Dermis blood vessel endothelial cell (primary cell): ENCODE results near the gene TRAF3. TPM values are rescaled to one million over a fixed set of nuclear protein-coding genes. Genes with fewer than 3 reads are reported as not detected.

Experiments used
- DNase-seq: peaks from one replicate; pipeline ENCODE4 v3.0.0; 2010
- total RNA-seq: library from RNA; depleted of rRNA; stranded (reverse); fragments of >200 nt; gene quantifications from 2 replicates; pipeline ENCODE4 v1.2.3, GENCODE V29; 2014

Gene TRAF3
- total RNA-seq, 1 donor from 2014 or later: 30.3 TPM

DNA sequence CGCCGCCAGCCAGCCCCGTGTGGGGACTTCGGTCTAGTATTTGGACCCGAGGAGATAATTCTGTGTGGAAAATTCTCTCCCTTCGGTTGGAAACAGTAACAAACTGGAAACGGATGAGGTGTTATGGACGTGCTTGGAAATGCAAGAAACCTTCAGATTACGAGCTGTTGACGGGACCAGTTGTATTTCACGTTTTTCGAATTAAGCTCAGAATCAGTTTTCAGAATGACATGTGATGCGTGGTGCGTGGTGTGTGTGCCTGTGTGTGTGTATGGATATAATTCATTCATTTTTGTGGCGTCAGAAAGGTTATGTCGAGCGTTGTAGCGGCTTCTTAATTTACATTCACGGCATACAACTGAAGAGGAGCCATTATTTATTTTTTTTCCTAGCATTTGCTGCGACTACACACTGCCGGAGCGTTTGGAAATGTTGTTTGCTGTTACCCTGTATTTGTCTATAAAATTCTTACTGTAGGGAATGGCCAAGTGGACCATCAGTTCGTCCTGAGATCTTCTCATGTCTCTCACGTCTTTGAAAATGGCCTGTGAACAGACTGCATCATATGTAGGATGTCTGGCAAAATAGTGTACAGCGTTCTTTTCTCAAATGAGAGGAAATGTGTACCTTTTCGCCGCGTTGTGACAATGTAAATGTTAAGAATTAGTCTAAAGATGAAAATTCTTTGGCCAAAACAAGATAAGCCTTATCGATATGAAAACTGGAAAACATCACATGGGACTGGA is 1.3 kb downstream of the TRAF3 start:
- DNase-seq: peak; percentile 50

- DNase-seq: no peak
These were observed 1.8 kb downstream of the TRAF3 start for GRCh38 chr14:102779084-102779462.

DNA sequence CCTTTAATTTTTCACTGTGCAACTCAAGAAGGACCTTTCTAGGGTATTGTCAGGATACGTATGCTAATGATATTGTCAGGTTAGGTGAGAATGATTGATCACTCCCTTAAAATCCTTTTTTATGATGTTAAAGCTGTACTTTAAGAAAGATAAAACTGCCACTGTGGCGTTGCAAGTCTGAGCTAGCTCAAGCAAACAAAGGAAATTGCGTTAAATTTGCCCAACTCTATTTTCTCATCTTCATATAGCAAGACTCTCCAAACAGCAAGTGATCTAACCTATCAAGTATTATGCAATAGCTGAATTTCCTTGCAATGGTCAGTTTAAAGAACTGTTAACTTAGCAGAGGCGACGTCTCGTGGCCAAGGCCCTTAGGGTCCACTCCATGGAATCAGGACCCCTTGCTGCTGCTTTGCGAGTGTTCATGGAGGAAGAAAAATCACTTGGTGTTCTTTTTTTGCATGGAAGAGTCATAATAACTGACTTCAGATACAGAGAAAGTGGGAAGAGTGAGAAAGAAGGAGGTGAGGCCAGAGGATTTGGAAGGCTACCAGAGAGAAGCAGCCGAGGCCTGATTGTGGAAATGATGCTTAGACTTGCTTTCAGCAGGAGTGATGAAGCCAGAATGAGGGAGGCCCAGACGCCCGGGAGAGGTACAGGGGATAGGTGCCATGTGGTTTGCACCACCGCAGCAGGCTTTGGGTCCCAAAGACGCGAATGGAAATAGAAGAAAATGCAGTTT is 2.5 kb downstream of the TRAF3 start:
- no peak for DNase-seq

DNA sequence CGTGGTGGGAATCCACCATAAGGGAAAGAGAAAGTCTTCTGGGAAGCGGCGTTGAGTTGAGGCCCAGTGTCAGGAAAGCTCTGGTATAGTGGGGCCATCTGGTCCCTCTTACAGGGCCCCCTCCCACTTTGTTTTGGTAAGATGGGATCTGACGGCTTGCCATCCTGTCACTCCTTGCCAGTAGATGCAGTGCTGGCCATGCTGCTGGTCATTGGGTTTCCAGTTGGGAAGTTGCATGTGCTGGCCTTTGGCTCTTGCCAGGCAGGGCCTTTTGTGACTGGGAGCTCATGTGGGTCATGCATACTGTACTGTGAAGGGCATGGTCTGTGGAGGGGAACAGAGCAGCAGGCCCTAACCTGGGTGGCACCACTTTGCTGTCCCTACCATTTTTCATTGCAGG is 3.8 kb downstream of the TRAF3 start:
- DNase-seq: no peak

DNA sequence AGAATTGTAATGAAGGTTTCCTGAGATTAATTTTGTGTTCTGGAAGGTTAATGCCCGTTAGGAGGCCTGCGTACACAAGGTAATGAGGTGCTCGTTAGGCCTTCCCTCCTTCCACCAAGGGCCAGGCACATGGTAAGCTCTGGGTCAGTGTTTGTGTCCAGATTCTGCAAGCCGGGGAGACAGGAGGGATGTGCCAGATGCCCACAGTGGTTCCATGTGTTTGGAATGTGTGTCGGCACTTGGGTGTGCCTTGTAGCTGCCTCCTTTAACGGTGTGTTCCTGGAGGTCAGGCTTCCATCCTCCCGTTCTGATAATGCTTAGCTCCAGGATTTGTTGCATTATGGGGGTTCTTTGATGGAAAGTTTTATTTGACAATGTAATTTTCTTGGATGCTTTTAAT is 5.7 kb downstream of the TRAF3 start:
- no peak for DNase-seq

DNA sequence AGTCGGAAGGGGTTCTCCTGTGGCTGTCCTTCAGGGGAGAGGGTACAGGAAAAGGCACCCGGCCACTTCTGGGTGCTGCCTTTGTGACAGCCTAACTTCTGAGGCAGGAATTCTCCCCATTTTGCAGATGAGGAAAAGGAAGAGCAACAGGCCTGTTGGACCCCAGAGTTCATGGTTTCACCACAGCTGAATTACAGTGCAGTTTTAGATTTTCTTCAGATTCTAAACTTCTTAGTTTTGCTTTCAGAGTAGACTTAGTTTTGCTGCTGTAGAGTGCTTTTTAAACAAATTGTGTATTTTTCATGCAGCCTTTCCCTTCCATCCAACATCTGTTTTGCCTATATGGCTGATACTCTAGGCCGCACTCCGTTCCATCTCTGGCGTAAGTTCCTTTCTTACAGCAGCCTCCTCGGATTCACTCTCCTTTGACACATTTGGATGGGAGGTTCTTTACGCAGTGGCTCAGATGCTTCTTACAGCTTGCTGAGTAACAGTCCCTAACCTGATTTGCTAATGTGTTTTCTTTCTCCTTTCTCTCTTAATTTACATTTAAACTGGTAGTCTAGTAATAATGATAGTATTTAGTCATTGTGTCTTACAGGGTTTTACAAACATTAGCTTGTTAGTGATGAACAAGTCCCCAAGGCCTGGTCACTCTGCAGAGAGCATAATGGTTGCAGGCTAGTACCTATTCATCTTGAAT is 7.8 kb downstream of the TRAF3 start:
- DNase-seq: no peak

DNA sequence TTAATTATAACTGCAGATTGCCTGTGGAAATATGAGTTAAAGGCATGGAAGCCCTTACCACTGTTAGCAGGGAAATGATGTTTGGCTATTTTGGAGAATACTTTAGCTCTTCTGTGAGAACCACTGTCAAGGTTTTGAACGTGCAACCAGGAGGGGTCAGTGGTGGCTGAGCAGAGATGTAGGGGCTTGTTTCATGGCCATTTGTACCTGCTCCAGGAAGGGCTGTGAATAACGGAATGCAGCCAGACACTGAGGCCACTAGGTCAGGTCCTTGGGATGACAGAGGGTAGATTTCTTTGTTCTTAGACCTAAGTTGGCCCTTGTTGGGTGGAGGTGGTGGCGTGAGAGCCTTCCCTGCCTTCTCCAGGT is 8.3 kb downstream of the TRAF3 start:
- no peak for DNase-seq

DNA sequence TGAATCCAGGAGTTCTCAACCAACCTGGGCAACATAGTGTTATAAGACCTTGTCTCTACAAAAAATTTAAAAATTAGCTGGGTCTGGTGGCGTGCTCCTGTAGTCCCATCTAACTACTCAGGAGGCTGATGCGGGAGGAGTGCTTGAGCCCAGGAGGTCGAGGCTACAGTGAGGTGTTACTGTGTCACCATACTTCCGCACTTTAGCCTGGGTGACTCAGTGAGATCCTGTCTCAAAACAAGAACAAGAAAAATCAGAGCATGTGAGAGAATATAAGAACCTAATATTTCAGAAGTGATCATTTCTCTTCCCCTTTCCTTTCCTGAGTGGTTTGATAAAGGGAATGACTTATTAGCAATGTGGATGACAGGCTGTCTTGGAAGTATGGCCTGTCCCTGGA is 9.5 kb downstream of the TRAF3 start:
- peak; percentile 62 for DNase-seq

- no peak for DNase-seq
These were observed 12.1 kb downstream of the TRAF3 start for GRCh38 chr14:102789349-102789748.

DNA sequence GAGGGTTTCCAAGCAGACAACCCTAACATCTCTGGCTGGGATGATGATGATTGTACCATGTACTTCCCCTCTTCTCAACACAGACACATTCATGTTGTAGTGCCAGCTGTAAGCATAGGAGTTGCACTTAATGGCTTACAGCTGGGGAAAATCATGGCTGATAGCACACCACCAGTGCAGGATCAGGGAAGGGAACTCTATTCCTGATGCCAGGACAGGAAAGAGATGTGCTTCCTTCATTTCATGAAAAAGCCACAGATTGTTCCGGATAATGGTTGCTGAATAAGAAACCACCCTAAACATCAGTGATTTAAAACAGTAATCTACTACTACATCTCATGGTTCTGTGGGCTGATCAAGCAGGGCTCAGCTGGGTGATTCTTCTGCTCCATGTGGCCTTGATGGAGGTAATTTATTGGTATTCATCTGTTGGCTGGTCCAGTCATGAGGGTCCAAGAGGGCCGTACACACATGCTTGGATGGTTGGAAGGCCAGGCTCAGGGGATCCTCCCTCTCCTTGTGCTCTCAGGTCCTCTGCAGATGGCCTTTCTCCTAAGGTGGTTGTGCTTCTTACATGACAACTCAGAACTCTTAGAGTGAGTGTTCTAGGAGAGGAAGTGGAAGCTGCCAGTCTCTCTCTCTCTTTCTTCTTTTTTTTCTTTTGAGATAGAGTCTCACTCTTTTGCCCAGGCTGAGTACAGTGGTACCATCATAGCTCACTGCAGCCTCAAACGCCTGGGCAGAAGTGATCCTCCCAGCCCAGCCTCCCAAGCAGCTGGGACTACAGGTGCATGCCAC is 16.5 kb downstream of the TRAF3 start:
- DNase-seq: peak; percentile 57

- DNase-seq: peak; percentile 75
These were observed 18.0 kb downstream of the TRAF3 start for GRCh38 chr14:102795060-102795925.

DNA sequence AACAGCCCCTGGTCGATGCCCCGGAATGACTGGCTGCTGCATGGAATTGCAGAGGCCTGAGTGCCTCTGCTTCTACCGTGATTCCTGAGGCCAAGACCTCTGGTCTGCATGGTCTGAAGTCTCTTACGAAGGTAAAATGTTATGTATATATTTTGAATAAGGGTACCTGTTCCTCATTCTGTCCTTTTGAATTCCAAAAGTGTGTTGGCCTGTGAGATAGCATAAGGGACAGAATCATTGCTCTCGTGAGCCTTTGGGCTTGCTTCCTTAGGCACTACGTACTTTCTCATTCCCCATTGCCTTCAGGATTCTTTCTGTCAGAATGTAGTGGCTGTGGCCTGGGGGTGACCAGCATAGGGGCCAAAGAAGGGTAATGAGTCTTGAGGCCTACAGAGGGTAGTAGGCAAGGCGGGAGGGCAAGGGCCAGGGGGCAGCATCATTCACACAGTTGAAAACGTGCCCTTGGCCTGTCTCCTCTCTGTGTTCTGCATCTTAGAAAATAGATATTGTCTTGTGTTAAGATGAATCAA is 19.5 kb downstream of the TRAF3 start:
- DNase-seq: no peak

- DNase-seq: no peak
These were observed 21.7 kb downstream of the TRAF3 start for GRCh38 chr14:102798926-102799325.

DNA sequence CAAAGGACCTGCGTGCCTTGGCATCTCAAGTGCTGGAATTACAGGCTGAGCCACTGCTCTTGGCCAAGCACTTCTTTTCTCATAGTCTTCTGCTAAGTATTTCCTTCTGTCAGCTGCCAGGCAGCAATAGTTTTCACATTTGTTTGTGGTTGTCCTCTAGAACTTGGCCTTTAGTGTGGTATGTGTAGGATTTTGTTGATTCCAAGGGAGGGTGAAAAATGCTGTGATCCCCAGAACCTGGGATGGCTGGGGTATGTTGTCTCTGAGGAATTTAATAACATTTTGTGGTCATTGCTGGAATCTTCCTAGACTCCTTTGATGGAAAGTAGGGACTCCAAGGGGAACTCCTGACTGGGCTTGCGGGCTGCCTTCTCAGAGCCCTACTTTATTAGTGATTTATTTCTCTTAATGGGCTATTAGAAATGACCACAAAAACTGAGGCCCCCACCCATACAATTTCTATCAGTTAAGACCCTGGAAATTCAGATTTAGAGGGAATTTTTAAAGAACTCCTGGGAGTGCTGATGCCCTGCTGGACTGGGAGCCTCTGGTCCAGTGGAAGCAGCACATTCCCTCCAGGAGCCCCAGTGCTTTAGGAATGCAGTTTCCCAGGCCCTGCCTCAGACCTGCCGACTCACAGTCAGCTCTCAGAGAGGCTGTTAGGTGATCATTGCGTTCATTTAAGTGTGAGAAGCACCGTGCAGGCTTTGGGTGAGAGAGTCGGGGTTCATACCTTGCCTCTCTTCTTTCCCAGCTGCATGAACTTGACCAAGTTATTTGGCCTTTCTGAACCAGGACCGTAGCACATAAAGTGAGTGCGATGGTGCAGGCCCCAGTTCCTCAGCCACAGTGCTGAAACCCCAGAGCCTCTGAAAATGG is 22.7 kb downstream of the TRAF3 start:
- no peak for DNase-seq

- no peak for DNase-seq
These were observed 25.7 kb downstream of the TRAF3 start for GRCh38 chr14:102802834-102803523.

- DNase-seq: no peak
These were observed 27.6 kb downstream of the TRAF3 start for GRCh38 chr14:102804858-102805257.

- no peak for DNase-seq
These were observed 28.2 kb downstream of the TRAF3 start for GRCh38 chr14:102805371-102805891.

GRCh38 chr14:102805941-102806340 is 28.7 kb downstream of the TRAF3 start:
- no peak for DNase-seq

DNA sequence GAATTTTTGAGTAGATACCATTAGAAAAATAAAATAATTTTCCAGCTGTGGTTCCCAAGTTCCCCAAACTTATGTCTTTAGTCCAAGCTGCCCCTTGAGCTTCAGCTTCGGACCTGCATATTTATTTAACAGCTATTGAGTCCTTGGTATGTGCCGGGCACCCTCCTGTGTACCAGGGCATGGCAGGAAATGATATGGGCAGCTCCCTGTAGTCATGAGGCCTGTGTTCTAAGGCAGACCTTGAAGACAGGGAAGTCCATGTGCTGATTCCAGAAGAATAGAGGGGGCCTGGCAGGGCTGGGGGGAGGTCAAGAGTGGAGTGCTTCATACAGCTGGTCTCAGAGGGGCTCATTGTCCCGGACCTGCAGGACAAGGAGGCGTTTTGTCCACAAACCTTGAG is 29.2 kb downstream of the TRAF3 start:
- DNase-seq: no peak

DNA sequence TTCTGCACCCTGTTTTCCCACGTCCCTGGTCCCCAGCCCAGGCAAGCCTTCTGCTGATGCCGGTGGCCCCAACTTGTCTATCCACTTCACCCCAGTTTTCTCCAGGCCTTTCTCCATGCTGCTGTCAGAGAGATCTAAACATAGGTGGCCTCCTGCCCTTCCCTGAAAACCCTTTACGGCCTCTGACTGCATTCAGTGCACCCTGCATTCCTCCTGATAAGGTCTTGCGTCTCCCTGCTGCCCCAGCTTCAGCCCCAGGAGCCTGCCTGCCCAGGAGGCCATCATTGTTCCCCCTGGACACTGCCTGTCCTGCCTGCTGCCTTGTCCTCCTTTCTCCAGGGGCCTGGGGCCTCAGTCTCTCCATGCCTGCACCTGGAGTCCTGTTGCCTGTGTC is 29.8 kb downstream of the TRAF3 start:
- DNase-seq: no peak
